ENCODE results near the gene CD44.

The CD44 gene

GRCh38 chr11:35173616-35174566 is 34.9 kb downstream of the CD44 start:
- Histone ChIP-seq H3K27me3 (ENCODE audit: low read depth, low read length) (no peaks in the 10 kb centered on the region), H3K4me1 (ENCODE audit: low read length) (peaks cover 93% of the 10 kb centered on the region), H3K36me3 (replicated peaks; ENCODE audit: low read depth, low read length) (peaks cover 72% of the 10 kb centered on the region), H3K9ac (ENCODE audit: low read length) (peak overlapping the region; percentile 11; the same call in 1 of the 2 replicates), H2AFZ (ENCODE audit: low read depth, low read length) (no peak overlapping the region), H3K9me3 (ENCODE audit: insufficient read depth, low read length) (no peaks in the 10 kb centered on the region), H3K27ac (ENCODE audit: low read length) (peak overlapping the region; percentile 87), H3K79me2 (ENCODE audit: low read length) (peaks cover 97% of the 10 kb centered on the region), H3K4me3 (ENCODE audit: low read length) (peak overlapping the region; percentile 29), H4K20me1 (ENCODE audit: insufficient read depth, low read length) (peaks cover 95% of the 10 kb centered on the region), H3K4me2 (ENCODE audit: low read length) (peak overlapping the region; percentile 62)
- no peak for TF ChIP-seq CTCF (IDR thresholded peaks at IDR 0.05; ENCODE audit: low read depth, low read length)
- no peak for TF ChIP-seq EZH2phosphoT487 (IDR thresholded peaks at IDR 0.05; ENCODE audit: low read depth)

- Histone ChIP-seq H3K4me3 (ENCODE audit: low read length) (no peak overlapping the region), H3K79me2 (ENCODE audit: low read length) (peaks cover 97% of the 10 kb centered on the region), H3K9me3 (ENCODE audit: insufficient read depth, low read length) (no peaks in the 10 kb centered on the region), H3K4me2 (ENCODE audit: low read length) (peak overlapping the region; percentile 62), H3K9ac (ENCODE audit: low read length) (no peak overlapping the region), H3K27ac (ENCODE audit: low read length) (peak overlapping the region; percentile 87), H4K20me1 (ENCODE audit: insufficient read depth, low read length) (peaks cover 95% of the 10 kb centered on the region), H3K4me1 (ENCODE audit: low read length) (peaks cover 93% of the 10 kb centered on the region), H2AFZ (ENCODE audit: low read depth, low read length) (no peak overlapping the region), H3K27me3 (ENCODE audit: low read depth, low read length) (no peaks in the 10 kb centered on the region), H3K36me3 (replicated peaks; ENCODE audit: low read depth, low read length) (peaks cover 74% of the 10 kb centered on the region)
- no peak for TF ChIP-seq EZH2phosphoT487 (IDR thresholded peaks at IDR 0.05; ENCODE audit: low read depth)
These were observed 35.7 kb downstream of the CD44 start for GRCh38 chr11:35174666-35175065.

GRCh38 chr11:35177370-35177769 is 38.4 kb downstream of the CD44 start:
- Histone ChIP-seq H3K79me2 (ENCODE audit: low read length) (peaks cover 92% of the 10 kb centered on the region), H3K36me3 (replicated peaks; ENCODE audit: low read depth, low read length) (peaks cover 80% of the 10 kb centered on the region), H4K20me1 (ENCODE audit: insufficient read depth, low read length) (peaks cover 90% of the 10 kb centered on the region), H3K4me3 (ENCODE audit: low read length) (no peak overlapping the region), H3K4me1 (ENCODE audit: low read length) (peaks cover 89% of the 10 kb centered on the region), H3K9me3 (ENCODE audit: insufficient read depth, low read length) (no peaks in the 10 kb centered on the region), H3K4me2 (ENCODE audit: low read length) (no peak overlapping the region; the same call in 1 of the 2 replicates), H3K27me3 (ENCODE audit: low read depth, low read length) (no peaks in the 10 kb centered on the region), H3K27ac (ENCODE audit: low read length) (peak overlapping the region; percentile 62), H2AFZ (ENCODE audit: low read depth, low read length) (no peak overlapping the region), H3K9ac (ENCODE audit: low read length) (no peak overlapping the region)
- TF ChIP-seq CTCF (IDR thresholded peaks at IDR 0.05; ENCODE audit: low read depth, low read length) (no peak), EZH2phosphoT487 (IDR thresholded peaks at IDR 0.05; ENCODE audit: low read depth) (no peak)

- peaks cover 90% of the 10 kb centered on the region for H4K20me1 ChIP-seq (ENCODE audit: insufficient read depth, low read length)
- H3K27me3 ChIP-seq (ENCODE audit: low read depth, low read length): no peaks in the 10 kb centered on the region
- H3K79me2 ChIP-seq (ENCODE audit: low read length): peaks cover 92% of the 10 kb centered on the region
- H3K4me2 ChIP-seq (ENCODE audit: low read length): peak overlapping the region; percentile 37
- H3K9ac ChIP-seq (ENCODE audit: low read length): 0 out of 2 replicates have a peak overlapping the region, but pooled peaks have one; percentile 7
- H3K9me3 ChIP-seq (ENCODE audit: insufficient read depth, low read length): no peaks in the 10 kb centered on the region
- H3K27ac ChIP-seq (ENCODE audit: low read length): peak overlapping the region; percentile 62
- peaks cover 89% of the 10 kb centered on the region for H3K4me1 ChIP-seq (ENCODE audit: low read length)
- H2AFZ ChIP-seq (ENCODE audit: low read depth, low read length): no peak overlapping the region
- peaks cover 85% of the 10 kb centered on the region for H3K36me3 ChIP-seq (replicated peaks; ENCODE audit: low read depth, low read length)
- no peak for TF ChIP-seq EZH2phosphoT487 (IDR thresholded peaks at IDR 0.05; ENCODE audit: low read depth)
- no peak for TF ChIP-seq CTCF (IDR thresholded peaks at IDR 0.05; ENCODE audit: low read depth, low read length)
- no peak overlapping the region for H3K4me3 ChIP-seq (ENCODE audit: low read length)
These were observed 39.3 kb downstream of the CD44 start for GRCh38 chr11:35178067-35178805.
